CD4-positive, alpha-beta T cell treated with Interferon alpha-2 for 1 hour (primary cell): ENCODE data around the gene RRAGC.
A peak's percentile ranks its signal among the peaks of the same experiment; 100 is the strongest.

Experiments used
- DNase-seq, 2 donors: peaks; one replicate each; pipeline ENCODE4 v3.0.0-alpha.2; 2020 to 2022

RRAGC gene

GRCh38 chr1:38859561-38860453 lies at the start of gene RRAGC:
Gene RRAGC (minus strand): TSS chr1:38859772. CDS start chr1:38859646, 126 bp downstream.
- DNase-seq: peak; percentile 97 to 98

DNA sequence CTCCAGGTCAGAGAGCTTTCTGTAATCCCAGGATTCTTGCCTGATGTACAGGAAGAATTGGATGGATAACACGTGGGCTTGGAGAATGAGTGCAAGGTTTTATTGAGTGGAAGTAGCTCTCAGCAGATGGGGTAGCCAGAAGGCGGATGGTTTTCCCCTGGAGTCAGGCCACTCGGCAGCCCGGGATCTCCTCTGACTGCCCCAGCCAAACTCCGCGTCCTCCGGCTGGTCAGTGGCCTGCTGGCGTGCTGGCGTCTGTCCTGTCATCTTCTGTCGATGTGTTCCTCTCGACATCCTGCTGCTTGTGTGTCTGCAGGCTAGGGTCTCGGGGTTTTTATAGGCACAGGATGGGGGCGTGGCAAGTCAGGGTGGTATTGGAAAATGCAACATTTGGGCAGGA lies 49.2 kb upstream of the RRAGC start:
- DNase-seq: no peak

DNA sequence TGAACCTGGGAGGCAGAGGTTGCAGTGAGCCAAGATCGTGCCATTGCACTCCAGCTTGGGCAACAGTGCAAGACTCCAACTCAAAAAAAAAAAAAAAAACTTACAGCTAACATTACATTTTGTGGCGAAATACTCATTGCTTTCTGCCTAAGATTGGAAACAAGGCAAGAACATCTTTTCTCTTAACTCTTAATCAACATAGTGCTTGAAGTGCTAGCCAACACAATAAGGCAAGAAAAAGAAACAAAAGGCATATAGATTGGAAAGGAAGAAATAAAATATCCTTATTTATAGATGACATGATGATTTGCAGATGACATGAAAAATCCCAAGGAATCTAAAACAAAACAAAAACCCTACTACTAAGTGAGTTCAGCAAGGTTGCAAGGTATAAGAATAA lies 46.4 kb upstream of the RRAGC start:
- no peak for DNase-seq

DNA sequence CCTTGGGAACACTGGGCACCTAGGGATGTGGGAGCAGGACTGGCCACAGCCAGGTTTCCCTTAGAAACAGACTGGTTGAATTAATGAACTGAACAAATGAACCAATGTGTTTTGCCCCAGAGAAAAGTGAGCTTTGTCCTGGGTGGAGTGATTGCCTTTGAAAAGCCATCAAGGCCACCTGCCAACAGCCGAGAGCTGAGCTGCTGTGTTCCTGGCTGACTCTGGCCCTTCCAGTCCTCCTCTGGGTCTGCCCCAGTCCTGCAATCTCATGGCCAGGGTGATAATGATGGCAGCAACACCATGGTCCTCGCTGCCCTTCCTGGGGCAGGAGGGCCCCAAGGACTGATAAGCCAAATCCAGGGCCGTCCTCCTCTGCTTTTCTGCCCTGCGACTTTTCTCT lies 40.0 kb upstream of the RRAGC start:
- no peak for DNase-seq

GRCh38 chr1:38898653-38899230 lies 39.2 kb upstream of the RRAGC start:
- DNase-seq: no peak

- DNase-seq: no peak
Measured at GRCh38 chr1:38896169-38896568, 36.6 kb upstream of the RRAGC start.

DNA sequence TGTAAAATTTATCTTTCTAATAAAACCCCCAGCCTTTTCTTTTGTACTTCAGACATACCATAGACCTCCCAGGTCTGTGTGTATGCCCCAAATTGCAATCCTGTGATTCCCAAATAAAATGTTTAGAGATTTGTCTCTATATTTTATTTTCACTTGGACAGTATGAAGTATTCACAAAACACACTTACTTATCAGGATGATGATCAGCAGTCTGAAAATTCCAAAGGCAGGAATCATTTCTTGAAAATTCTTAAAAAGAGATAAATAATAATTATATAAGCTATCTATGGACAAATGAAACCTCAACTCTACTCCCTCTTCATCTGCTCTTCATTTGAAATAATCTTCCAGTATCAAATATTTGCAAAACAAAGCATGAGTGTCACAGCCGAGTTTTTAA lies 33.4 kb upstream of the RRAGC start:
- DNase-seq: no peak

DNA sequence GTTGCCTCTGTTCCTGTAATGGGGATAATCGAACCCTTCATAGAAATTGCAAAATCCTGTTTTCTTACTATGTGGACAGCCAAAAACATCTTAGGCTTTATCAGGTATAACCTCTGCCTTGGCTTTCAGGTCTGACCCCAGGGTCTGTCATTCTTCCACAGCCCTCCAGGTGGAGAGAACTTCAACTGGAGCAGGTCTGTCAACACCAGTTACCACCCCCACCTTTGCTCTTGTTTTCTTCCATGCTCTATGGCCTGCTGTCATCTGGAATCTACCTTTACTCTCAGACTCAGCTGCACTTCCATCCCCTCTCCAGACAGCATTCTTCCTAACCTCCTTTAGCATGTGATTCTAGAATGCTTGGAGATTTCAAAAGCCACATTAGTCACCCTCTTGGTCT lies 32.2 kb upstream of the RRAGC start:
- peak in 1 of 2 donors; percentile 20 for DNase-seq

DNA sequence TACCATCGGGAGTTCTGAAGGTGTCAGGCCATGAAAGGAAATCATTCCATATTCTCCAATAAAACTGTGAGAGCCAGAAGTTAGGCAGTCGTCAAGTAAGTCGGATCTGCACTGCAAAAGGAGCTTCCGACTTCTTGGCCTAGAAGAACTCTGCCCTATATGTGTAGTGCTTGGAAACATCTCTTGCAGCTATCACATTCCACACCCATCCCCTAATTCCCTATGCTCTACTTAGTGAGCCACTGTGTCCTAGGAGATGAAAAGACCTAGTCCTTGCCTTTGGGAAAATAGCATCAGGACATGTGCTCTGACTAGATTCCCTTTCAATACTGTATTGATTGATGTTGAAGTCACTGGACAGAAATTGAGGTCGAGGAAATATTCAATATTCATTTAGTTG lies 30.0 kb upstream of the RRAGC start:
- no peak for DNase-seq

GRCh38 chr1:38888423-38889333 lies 29.1 kb upstream of the RRAGC start:
- no peak for DNase-seq

DNA sequence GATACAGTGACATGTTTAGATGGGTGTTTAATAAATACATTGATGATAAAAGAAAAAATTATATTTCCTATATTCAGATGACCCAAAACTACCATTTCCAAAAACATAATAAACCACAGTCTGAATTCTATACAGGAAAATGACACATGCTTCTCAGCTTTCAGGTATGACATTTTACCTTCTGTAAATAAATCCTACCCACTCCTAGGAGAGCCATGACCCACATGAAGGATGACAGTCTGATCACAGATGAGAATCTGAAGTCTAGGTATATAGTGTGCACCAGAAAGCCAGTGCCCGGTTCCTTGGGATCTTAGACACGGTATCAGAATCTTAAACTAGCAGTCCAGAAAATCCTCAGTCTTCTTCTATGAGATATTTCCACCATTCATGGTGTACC lies 25.5 kb upstream of the RRAGC start:
- no peak for DNase-seq

GRCh38 chr1:38881487-38881886 lies 21.9 kb upstream of the RRAGC start, which contains the start of gene GJA9:
Gene GJA9 (minus strand): TSS chr1:38881587. CDS start chr1:38876098, 5,489 bp downstream.
- DNase-seq: no peak

DNA sequence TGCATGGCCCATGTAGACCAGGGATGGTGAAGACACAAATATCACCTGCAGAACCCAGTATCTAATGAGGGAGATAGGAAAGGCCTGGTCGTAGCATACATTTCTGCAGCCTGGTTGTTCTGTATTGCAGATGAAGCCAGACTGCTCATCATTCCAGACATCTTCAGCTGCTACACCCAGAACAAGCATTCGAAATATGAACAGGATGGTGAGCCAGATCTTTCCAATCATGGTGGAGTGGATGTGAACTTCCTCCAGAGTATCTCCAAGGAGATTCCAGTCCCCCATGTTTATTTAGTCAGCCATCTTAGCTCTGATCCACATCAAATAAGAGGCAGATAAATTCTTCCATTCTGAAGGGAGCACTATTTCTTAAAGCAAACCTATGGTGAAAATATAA lies 16.2 kb upstream of the RRAGC start:
- no peak for DNase-seq

DNA sequence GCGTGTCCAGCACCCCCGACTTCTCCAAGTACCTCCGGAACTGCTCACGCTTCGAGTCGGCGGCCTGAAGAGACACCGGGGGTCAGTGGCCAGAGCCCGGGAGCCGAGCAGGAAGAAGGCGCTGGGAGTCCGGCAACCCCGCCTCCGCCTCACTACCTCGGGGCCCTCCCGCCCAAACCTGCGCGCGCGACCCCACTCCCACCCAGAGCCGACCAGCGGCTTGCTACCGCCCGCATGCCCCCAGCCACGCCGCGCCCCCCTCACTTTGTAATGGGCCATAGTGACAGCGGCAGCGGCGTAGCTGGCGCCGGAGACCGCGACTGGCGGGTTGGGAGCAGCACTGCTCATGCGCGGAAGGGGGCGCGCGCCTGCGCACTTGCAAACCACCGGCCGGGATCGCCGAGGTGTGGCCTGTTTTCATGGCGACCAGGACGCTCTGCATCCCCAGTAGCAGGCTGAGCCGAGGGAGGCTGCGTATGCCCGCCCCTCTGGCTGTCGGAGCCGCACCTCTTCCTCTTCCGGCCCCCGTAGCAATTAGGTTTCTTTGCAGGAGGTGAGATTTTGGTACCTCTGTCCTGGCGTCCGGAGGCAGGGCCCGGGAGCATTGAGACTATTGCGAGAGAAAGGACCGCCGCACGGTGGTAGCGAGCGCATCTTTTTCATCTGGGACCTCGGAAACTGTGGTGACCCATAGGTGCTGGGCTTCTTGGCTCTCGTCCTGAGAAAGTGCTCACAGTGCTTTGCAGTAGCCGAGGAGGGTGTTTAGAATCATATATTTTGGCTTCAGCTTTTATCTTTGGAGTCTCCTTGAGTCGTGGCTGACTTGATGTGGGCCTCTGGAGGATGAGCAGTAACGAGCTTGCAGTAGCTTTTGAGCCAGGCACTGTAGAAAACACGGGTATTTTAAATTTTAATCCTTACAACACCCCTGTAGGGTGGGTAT lies 13.7 kb upstream of the RRAGC start, which contains the start of gene MYCBP:
Gene MYCBP, minus strand, starts transcription at position 322 of the 943 bp plus-strand sequence. Its CDS starts 43 bp downstream, at position 279.
- DNase-seq: peak; percentile 98

- DNase-seq: peak in 1 of 2 donors; percentile 28
Measured at GRCh38 chr1:38872401-38873026, 12.9 kb upstream of the RRAGC start.

DNA sequence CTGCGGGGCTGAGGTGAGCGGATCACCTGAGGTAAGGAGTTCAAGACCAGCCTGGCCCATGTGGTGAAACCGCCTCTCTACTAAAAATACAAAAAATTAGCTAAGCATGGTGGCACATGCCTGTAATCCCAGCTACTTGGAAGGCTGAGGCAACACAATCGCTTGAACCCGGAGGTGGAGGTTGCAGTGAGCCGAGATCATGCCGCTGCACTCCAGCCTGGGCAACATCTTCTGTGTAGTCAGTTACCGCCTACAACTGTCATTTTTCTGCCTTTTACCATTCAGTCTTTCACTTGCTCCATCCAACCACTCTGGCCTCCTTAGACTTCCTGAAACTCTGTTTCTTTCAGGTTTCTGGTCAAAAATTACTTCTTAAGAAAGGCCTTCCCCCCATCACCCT lies 11.4 kb upstream of the RRAGC start:
- DNase-seq: no peak

DNA sequence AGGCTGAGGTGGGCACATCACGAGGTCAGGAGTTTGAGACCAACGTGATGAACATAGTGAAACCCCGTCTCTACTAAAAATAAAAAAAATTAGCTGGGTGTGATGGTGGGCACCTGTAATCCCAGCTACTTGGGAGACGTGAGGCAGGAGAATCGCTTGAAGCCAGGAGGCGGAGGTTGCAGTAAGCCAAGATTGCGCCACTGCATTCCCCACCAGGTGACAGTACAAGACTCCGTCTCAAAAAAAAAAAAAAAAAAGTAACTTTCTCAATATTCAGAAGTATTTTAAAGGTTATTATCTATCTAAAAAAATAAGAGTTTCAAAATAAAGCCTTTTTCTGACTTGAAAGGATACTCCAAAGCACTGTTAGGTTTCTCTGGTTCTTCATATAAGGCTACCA lies 7.6 kb upstream of the RRAGC start:
- DNase-seq: no peak

- no peak for DNase-seq
Measured at GRCh38 chr1:38865112-38865715, 5.6 kb upstream of the RRAGC start.

DNA sequence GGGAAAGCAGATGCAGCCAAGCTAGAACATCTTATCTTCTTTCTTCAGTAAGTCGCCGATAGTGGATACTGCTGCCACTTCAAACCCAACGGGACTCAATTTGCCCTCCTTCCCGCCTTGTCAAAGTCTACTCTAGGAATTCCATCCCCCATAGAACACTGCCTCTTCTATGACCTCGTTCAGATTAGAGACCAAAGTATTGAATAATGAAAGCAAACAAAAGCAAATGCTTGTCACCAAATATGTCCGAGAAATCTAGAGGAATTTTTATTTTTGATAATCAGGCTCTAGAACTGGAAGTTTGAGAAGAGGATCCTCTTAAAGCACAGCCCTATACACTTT lies 853 bp upstream of the RRAGC start:
- no peak for DNase-seq

DNA sequence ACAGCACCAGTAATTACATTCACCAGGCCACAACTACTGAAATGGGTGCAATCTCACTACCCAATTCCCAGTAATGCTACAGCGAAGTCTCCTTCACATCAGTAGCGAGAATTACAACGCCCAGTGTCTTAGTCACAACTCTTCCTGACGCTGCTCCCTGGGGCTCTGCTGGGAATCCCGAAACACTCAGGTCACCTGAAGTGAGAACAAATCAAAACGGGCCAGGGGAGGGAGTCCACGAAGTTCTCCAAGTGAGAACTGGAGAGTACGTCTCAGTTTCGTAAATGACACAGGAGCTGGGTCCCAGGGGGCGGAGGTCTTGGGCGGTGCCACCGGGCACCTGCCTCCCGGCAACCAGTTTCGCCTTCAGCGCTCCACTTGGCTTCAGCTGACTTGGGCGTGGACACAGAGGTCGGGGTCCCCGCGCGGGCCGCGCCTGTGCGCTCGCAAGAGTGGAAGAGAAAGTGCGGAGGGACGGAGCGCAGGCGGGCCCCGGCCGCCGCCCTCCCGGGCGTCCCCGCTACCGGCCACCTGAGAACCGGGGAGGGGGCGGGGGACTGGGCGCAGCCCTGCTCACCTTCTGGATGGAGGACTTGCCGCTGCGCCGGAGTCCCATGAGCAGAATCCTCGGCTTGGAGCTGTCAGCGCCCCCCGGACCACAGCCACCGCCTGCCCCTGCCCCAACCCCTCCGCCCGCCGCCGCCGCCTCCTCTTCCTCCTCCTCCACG lies 575 bp downstream of the RRAGC start:
- peak; percentile 50 to 67 for DNase-seq
